Gastrocnemius medialis (tissue), 4 donors: Measurements from ENCODE around the gene ANXA2R. TPM values are rescaled to one million over a fixed set of nuclear protein-coding genes. Genes with fewer than 3 reads are reported as not detected.
A peak's percentile ranks its signal among the peaks of the same experiment; 100 is the strongest.
"Not testable (repeated sequence)": the region's sequence is repeated elsewhere in the genome, so short reads cannot be mapped to it uniquely, and the experiment has no call there.

ENCODE experiments used
- ATAC-seq, 2 donors: fragments of 150-250 bp; one replicate each; pipeline ENCODE4 v1.9.1; 2016
- DNase-seq, 2 donors: peaks; one replicate each; pipeline ENCODE4 v3.0.0-alpha.2; 2019
- H3K27ac ChIP-seq, 4 donors: fragments of 200-600 bp; sonication (generic); 1 replicate in 1 of 4; 2 replicates in 3 of 4; pipeline ENCODE4 v1.5.1; 2016 to 2018; ENCODE audit warnings: mild to moderate bottlenecking in 2 of 4, moderate library complexity in 1 of 4
- H3K27me3 ChIP-seq, 3 donors: fragments of 200-600 bp; sonication (generic) in 2 of 3; 1 replicate in 1 of 3; 2 replicates in 2 of 3; pipeline versions ENCODE4 v1.5.1 to v1.6.0; 2016 to 2019; ENCODE audit warnings: mild to moderate bottlenecking in 1 of 3, moderate library complexity in 1 of 3
- H3K36me3 ChIP-seq, 2 donors: fragments of 200-600 bp; sonication (generic) in 1 of 2; one replicate each; pipeline ENCODE4 v1.5.1; 2017 to 2018
- H3K4me1 ChIP-seq, 2 donors: fragments of 200-600 bp; sonication (generic) in 1 of 2; one replicate each; pipeline ENCODE4 v1.5.1; 2016 to 2017; ENCODE audit warnings: mild to moderate bottlenecking in 2 of 2
- H3K4me3 ChIP-seq, 4 donors: fragments of 200-600 bp; sonication (generic) in 3 of 4; 1 replicate in 1 of 4; 2 replicates in 3 of 4; pipeline ENCODE4 v1.5.1; 2016 to 2019; ENCODE audit warnings: mild to moderate bottlenecking in 2 of 4
- H3K9me3 ChIP-seq, 3 donors: fragments of 200-600 bp; sonication (generic) in 2 of 3; 1 replicate in 1 of 3; 2 replicates in 2 of 3; pipeline ENCODE4 v1.5.1; 2016 to 2019
- POLR2A ChIP-seq, 2 donors: fragments of 450-650 bp; IDR thresholded peaks; one replicate each; pipeline ENCODE4 v1.6.1; 2017; ENCODE audit warnings: antibody characterized with exemption in 2 of 2, mild to moderate bottlenecking in 2 of 2, moderate library complexity in 2 of 2
- in situ Hi-C, 4 donors: fragments of 200-750 bp; cut with MboI; loops; one replicate each; pipeline versions ENCODE4 v1.15.0 to v1.8.0; 2017; ENCODE audit warnings: low sequenced_read_pairs in 4 of 4
- intact Hi-C: fragments of 100-400 bp; cut with DNase I; formaldehyde crosslinking; loops from one replicate; pipeline ENCODE4 v1.15.1; 2023; ENCODE audit warnings: low total_unique reads
- total RNA-seq, 4 donors: library from RNA; depleted of rRNA; stranded (reverse); fragments of >200 nt; gene quantifications; one replicate each; pipeline versions ENCODE4 v1.1.0 to v1.2.3, GENCODE V29; 2016
- TF ChIP-seq, protein P1 (sequence below), 5 experiments: fragments of 450-650 bp in 3 of 5; fragments of 200-600 bp in 2 of 5; sonication (generic) in 2 of 5; IDR thresholded peaks in 4 of 5; conservative IDR thresholded peaks in 1 of 5; 1 replicate in 4 of 5; 2 replicates in 1 of 5; pipeline ENCODE4 v1.5.1; 2016 to 2019; ENCODE audit warnings: antibody characterized with exemption in 5 of 5, mild to moderate bottlenecking in 3 of 5, moderate library complexity in 3 of 5

Gene ANXA2R
- total RNA-seq, 4 donors from 2014 or later, result 1.1 to 3.3 (median 1.4) TPM

DNA sequence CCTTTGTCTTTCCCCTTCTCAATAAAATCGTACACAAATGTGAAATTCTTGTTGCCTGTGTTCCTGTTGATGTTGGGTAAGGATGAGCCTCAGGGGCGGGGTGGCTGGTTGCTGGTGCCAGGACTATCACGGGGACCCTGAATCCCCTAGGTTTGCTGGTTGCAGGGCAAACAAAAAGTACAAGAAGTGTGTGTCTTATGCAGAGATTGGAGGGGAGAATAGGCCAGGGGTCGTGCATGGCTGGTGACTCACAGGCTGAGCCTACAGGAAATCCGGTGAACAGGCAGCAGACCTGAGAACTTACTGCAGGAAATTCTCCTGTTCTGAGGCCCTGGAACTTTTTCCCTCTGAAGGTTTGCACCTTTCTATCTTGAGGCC lies 5.5 kb downstream of the ANXA2R start:
- Histone ChIP-seq H3K36me3 (no peaks in the 10 kb centered on the region), H3K27me3 (no peaks in the 10 kb centered on the region), H3K4me1 (peaks cover 5 to 9% of the 10 kb centered on the region in 2 donors), H3K4me3 (peak overlapping the region in 3 of 4 donors; percentile 25 to 43 (median 36)), H3K9me3 (no peaks in the 10 kb centered on the region), H3K27ac (peak overlapping the region; percentile 34 to 68 (median 64))
- ATAC-seq (no peak), DNase-seq (no peak)
- intact Hi-C loops (no loop called here), in situ Hi-C loops (loop anchor here in 2 of 4 donors (25.0 kb wide), 2 partner anchors 122 to 222 kb away; partner anchors contain the start of gene SELENOP (in 1 of the 2))
- TF ChIP-seq POLR2A (IDR thresholded peaks at IDR 0.05), result no peak
- TF ChIP-seq, protein P1, sequence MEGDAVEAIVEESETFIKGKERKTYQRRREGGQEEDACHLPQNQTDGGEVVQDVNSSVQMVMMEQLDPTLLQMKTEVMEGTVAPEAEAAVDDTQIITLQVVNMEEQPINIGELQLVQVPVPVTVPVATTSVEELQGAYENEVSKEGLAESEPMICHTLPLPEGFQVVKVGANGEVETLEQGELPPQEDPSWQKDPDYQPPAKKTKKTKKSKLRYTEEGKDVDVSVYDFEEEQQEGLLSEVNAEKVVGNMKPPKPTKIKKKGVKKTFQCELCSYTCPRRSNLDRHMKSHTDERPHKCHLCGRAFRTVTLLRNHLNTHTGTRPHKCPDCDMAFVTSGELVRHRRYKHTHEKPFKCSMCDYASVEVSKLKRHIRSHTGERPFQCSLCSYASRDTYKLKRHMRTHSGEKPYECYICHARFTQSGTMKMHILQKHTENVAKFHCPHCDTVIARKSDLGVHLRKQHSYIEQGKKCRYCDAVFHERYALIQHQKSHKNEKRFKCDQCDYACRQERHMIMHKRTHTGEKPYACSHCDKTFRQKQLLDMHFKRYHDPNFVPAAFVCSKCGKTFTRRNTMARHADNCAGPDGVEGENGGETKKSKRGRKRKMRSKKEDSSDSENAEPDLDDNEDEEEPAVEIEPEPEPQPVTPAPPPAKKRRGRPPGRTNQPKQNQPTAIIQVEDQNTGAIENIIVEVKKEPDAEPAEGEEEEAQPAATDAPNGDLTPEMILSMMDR (IDR thresholded peaks at IDR 0.05 in 4 of 5, conservative IDR thresholded peaks at IDR 0.05 in 1 of 5), result no peak

DNA sequence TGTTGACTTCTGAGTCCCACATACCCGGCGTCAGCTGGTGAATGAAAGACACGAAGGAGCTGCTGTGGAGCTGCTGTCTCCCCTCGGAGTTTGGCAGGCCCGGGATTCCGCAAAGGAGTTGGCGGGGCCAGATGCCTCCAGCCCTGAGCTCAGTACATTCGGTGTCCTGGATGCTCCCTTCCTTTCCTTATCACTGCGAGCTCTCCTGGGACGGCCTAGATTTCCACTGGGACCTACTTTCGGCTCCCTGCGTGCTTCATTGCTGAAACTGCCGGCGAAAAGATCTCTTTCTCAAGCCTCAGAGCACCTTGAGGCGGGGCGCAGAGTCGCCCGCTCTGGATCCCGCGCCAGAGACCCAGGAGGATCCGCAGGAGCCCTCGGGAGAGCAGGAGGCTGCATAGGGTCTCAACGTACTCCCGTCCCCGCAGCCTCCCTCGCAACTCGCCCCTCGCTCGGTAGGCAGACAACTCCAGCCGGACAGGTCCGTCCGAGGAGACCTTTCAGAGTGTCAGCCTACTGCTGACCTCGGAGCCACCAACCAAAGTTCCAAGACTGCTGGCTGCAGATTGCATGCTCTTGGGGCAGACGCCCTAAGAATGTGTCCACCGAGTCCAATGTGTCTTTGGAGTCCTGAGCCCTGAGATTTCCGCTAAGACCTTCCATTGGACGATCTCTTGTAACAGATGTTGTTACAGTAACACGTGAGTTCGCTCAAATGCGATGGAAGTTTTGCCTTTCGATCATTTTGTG lies 6.1 kb downstream of the ANXA2R start:
- DNase-seq (no peak), ATAC-seq (no peak)
- in situ Hi-C loops, result loop anchor here in 2 of 4 donors (25.0 kb wide), 2 partner anchors 122 to 222 kb away; partner anchors contain the start of gene SELENOP (in 1 of the 2)
- TF ChIP-seq, protein P1 (IDR thresholded peaks at IDR 0.05 in 4 of 5, conservative IDR thresholded peaks at IDR 0.05 in 1 of 5), result no peak
- no peak for TF ChIP-seq POLR2A (IDR thresholded peaks at IDR 0.05)
- intact Hi-C loops, result no loop called here
- peaks cover 5 to 13% of the 10 kb centered on the region in 2 donors for H3K4me1 ChIP-seq
- H3K27ac ChIP-seq, result peak overlapping the region; percentile 34 to 68 (median 64)
- H3K36me3 ChIP-seq, result no peaks in the 10 kb centered on the region
- no peaks in the 10 kb centered on the region for H3K9me3 ChIP-seq
- H3K27me3 ChIP-seq, result no peaks in the 10 kb centered on the region
- peak overlapping the region; percentile 25 to 43 (median 36) for H3K4me3 ChIP-seq

DNA sequence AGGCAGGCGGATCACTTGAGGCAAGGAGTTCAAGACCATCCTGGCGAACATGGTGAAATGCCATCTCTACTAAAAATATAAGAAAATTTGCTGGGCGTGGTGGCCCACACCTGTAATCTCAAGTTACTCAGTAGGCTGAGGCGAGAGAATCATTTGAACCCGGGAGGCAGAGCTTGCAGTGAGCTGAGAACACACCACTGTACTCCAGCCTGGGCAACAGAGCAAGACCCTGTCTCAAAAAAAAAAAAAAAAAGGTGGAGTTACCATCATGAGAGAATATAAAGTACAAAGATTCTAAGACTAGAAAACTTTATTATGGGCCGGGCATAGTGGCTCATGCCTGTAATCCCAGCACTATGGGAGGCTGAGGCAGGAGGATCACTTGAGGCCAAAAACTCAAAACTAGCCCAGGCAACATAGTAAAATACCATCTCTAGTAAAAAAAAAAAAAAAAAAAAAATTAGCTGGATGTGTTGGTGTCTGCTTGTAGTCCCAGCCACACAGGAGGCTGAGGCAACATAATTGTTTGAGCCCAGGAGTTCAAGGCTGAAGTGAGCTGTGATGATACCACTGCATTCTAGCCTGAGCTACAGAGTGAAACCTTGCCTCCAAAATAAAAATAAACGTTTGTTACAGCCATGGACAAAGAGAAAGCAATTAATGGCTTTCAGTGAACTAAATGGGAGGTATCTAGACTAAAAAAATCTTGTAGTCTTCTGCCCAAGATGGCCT lies 12.9 kb downstream of the ANXA2R start:
- TF ChIP-seq POLR2A (IDR thresholded peaks at IDR 0.05), result no peak
- TF ChIP-seq, protein P1 (IDR thresholded peaks at IDR 0.05 in 4 of 5, conservative IDR thresholded peaks at IDR 0.05 in 1 of 5), result no peak
- Histone ChIP-seq H3K4me1 (peaks cover 0 to 5% of the 10 kb centered on the region in 2 donors), H3K4me3 (no peak overlapping the region), H3K9me3 (no peaks in the 10 kb centered on the region), H3K27ac (no peak overlapping the region), H3K27me3 (peaks cover 0 to 3% (median 0%) of the 10 kb centered on the region in 3 donors), H3K36me3 (no peaks in the 10 kb centered on the region)
- intact Hi-C loops (no loop called here), in situ Hi-C loops (loop anchor here in 2 of 4 donors (25.0 kb wide), 2 partner anchors 115 to 215 kb away; partner anchors contain the start of gene SELENOP (in 1 of the 2))
- ATAC-seq (no peak), DNase-seq (no peak)

DNA sequence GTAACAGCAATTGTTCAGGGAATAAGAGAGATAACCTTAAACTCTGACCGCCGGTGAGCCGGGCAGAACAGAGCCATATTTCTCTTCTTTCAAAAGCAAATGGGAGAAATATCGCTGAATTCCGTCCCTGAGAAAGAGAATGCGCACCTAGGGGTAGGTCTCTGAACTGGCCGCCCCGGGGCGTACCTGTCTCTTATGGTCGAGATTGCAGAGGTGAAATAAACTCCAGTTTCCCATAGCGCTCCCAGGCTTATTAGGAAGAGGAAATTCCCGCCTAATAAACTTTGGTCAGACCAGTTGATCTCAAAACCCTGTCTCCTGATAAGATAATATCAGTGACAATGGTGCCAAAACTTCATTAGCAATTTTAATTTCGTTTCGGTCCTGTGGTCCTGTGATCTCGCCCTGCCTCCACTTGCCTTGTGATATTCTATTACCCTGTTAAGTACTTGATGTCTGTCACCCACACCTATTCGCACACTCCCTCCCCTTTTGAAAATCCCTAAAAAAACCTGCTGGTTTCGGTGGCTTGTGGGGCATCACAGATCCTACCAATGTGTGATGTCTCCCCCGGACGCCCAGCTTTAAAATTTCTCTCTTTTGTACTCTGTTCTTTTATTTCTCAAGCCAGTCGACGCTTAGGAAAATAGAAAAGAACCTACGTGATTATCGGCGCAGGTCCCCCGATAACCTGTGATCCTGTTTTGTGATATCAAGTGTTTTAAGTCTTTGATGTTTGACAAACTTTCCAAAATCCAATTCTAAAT lies 14.8 kb downstream of the ANXA2R start:
- DNase-seq, H3K27ac ChIP-seq, ATAC-seq, H3K4me3 ChIP-seq, H3K36me3 ChIP-seq, H3K27me3 ChIP-seq, H3K9me3 ChIP-seq, intact Hi-C loops, H3K4me1 ChIP-seq: not testable (repeated sequence)
- in situ Hi-C loops, result loop anchor here in 2 of 4 donors (25.0 kb wide), 2 partner anchors 113 to 213 kb away; partner anchors contain the start of gene SELENOP (in 1 of the 2)
